DOHH2 (cell line): ENCODE measurements around the gene ETV6.

ENCODE experiments used
- H3F3A ChIP-seq: fragments of 200-600 bp; sonication (generic), shearing (Covaris generic); 2 replicates; pipeline ENCODE4 v1.6.0; 2016; ENCODE audit warnings: antibody characterized with exemption, mild to moderate bottlenecking; ENCODE audit not compliant: control insufficient read depth, insufficient read depth
- H3K27ac ChIP-seq: fragments of 200-600 bp; sonication (generic); 2 replicates; pipeline ENCODE4 v1.5.1; 2014; ENCODE audit warnings: low read depth, mild to moderate bottlenecking, low read length, moderate library complexity
- H3K27me3 ChIP-seq: fragments of 200-600 bp; sonication (generic); 2 replicates; pipeline ENCODE4 v1.6.1; 2014; ENCODE audit warnings: mild to moderate bottlenecking, low read length, mixed read lengths; ENCODE audit not compliant: control insufficient read depth
- H3K36me3 ChIP-seq: fragments of 200-600 bp; sonication (generic); 2 replicates; pipeline ENCODE4 v1.6.1; 2014; ENCODE audit warnings: mild to moderate bottlenecking, low read length, moderate library complexity, mixed read lengths; ENCODE audit not compliant: control insufficient read depth
- H3K4me1 ChIP-seq: fragments of 200-600 bp; sonication (generic); 2 replicates; pipeline ENCODE4 v1.6.1; 2014; ENCODE audit warnings: mild to moderate bottlenecking, low read length, mixed read lengths; ENCODE audit not compliant: control insufficient read depth
- H3K4me2 ChIP-seq: fragments of 200-600 bp; sonication (generic); 2 replicates; pipeline ENCODE4 v1.6.0; 2014; ENCODE audit warnings: mild to moderate bottlenecking, low read length, moderate library complexity
- H3K4me3 ChIP-seq: fragments of 200-600 bp; sonication (generic); 2 replicates; pipeline ENCODE4 v1.5.1; 2014; ENCODE audit warnings: mild to moderate bottlenecking, low read length, mixed read lengths
- H3K79me2 ChIP-seq: fragments of 200-600 bp; sonication (generic); 2 replicates; pipeline ENCODE4 v1.6.1; 2014; ENCODE audit warnings: mild to moderate bottlenecking, low read length, mixed read lengths; ENCODE audit not compliant: control insufficient read depth
- H3K9me2 ChIP-seq: fragments of 200-600 bp; sonication (generic); replicated peaks from 2 replicates; pipeline ENCODE4 v1.6.1; 2014; ENCODE audit warnings: mild to moderate bottlenecking, low read length, mixed read lengths; ENCODE audit not compliant: control insufficient read depth
- H3K9me3 ChIP-seq: fragments of 200-600 bp; sonication (generic); 2 replicates; pipeline ENCODE4 v1.6.1; 2014; ENCODE audit warnings: antibody characterized with exemption, low read length, mixed read lengths; ENCODE audit not compliant: control insufficient read depth, insufficient read depth
- H4K20me1 ChIP-seq: fragments of 200-600 bp; sonication (generic); 2 replicates; pipeline ENCODE4 v1.6.0; 2014; ENCODE audit warnings: low read depth, mild to moderate bottlenecking, antibody characterized with exemption, low read length, moderate library complexity; ENCODE audit not compliant: control insufficient read depth, insufficient read depth
- CTCF ChIP-seq: fragments of 200-600 bp; sonication (generic); IDR thresholded peaks from one replicate; pipeline ENCODE4 v1.5.1; 2014; ENCODE audit warnings: antibody characterized with exemption, mild to moderate bottlenecking, low read depth, low read length; ENCODE audit not compliant: poor library complexity, severe bottlenecking
- EZH2phosphoT487 ChIP-seq: fragments of 200-600 bp; sonication (generic); IDR thresholded peaks from 2 replicates; pipeline ENCODE4 v1.6.1; 2017; ENCODE audit warnings: borderline replicate concordance, mild to moderate bottlenecking, antibody characterized with exemption, low read length, moderate library complexity, mixed read lengths

Gene ETV6

GRCh38 chr12:11688831-11689230, 39.4 kb downstream of the ETV6 start:
- H3K4me2 ChIP-seq = no peak overlapping the region
- no peaks in the 10 kb centered on the region for H3F3A ChIP-seq
- TF ChIP-seq EZH2phosphoT487 (no peak), CTCF (no peak)
- H3K36me3 ChIP-seq = no peaks in the 10 kb centered on the region
- H4K20me1 ChIP-seq = no peaks in the 10 kb centered on the region
- no peaks in the 10 kb centered on the region for H3K9me3 ChIP-seq
- H3K79me2 ChIP-seq = no peaks in the 10 kb centered on the region
- no peak overlapping the region for H3K4me3 ChIP-seq
- no peak overlapping the region for H3K27ac ChIP-seq
- no peaks in the 10 kb centered on the region for H3K27me3 ChIP-seq
- peaks cover 5% of the 10 kb centered on the region for H3K4me1 ChIP-seq
- H3K9me2 ChIP-seq = no peaks in the 10 kb centered on the region

GRCh38 chr12:11689591-11690186, 40.2 kb downstream of the ETV6 start:
- no peaks in the 10 kb centered on the region for H4K20me1 ChIP-seq
- no peaks in the 10 kb centered on the region for H3K9me2 ChIP-seq
- peaks cover 5% of the 10 kb centered on the region for H3K4me1 ChIP-seq
- no peaks in the 10 kb centered on the region for H3K79me2 ChIP-seq
- TF ChIP-seq EZH2phosphoT487 = no peak
- no peak for TF ChIP-seq CTCF
- no peaks in the 10 kb centered on the region for H3K9me3 ChIP-seq
- H3K27me3 ChIP-seq = no peaks in the 10 kb centered on the region
- H3F3A ChIP-seq = no peaks in the 10 kb centered on the region
- H3K36me3 ChIP-seq = no peaks in the 10 kb centered on the region
- no peak overlapping the region for H3K27ac ChIP-seq
- H3K4me2 ChIP-seq = no peak overlapping the region
- no peak overlapping the region for H3K4me3 ChIP-seq

GRCh38 chr12:11693067-11693466, 43.6 kb downstream of the ETV6 start:
- H3F3A ChIP-seq = no peaks in the 10 kb centered on the region
- H3K4me3 ChIP-seq = no peak overlapping the region
- H3K4me1 ChIP-seq = no peaks in the 10 kb centered on the region
- no peaks in the 10 kb centered on the region for H4K20me1 ChIP-seq
- no peaks in the 10 kb centered on the region for H3K9me3 ChIP-seq
- H3K27ac ChIP-seq = no peak overlapping the region
- no peaks in the 10 kb centered on the region for H3K27me3 ChIP-seq
- no peaks in the 10 kb centered on the region for H3K9me2 ChIP-seq
- H3K36me3 ChIP-seq = no peaks in the 10 kb centered on the region
- H3K4me2 ChIP-seq = no peak overlapping the region
- H3K79me2 ChIP-seq = no peaks in the 10 kb centered on the region
- TF ChIP-seq CTCF (no peak), EZH2phosphoT487 (no peak)
